HEK293 (cell line): Measurements from ENCODE around the gene GALNT9.
A peak's percentile ranks its signal among the peaks of the same experiment; 100 is the strongest.
"Not testable (repeated sequence)": the region's sequence is repeated elsewhere in the genome, so short reads cannot be mapped to it uniquely, and the experiment has no call there.

ENCODE experiments used
- CTCF ChIA-PET: fragments of 350-600 bp; formaldehyde crosslinking; extraction: SDS; loops from one replicate; lab custom pipeline; 2021; ENCODE audit warnings: antibody characterized with exemption; lab: Yijun Ruan, JAX
- POLR2A ChIA-PET: fragments of 300-600 bp; formaldehyde crosslinking; extraction: SDS; loops from one replicate; lab custom pipeline; 2020; ENCODE audit warnings: antibody characterized with exemption, inconsistent platforms; lab: Yijun Ruan, JAX
- H3K27ac ChIP-seq: fragments of 200-500 bp; sonication (Bioruptor generic); 2 replicates; pipeline ENCODE4 v1.5.1; 2014; ENCODE audit warnings: low read depth, low read length, control low read depth, inconsistent platforms; ENCODE audit errors: extremely low read depth
- H3K36me3 ChIP-seq, 2 experiments: fragments of 200-500 bp in 1 of 2; sonication (Bioruptor generic) in 1 of 2; 1 replicate in 1 of 2; 2 replicates in 1 of 2; pipeline ENCODE4 v1.5.1; 2014 to 2017; ENCODE audit warnings: inconsistent platforms in 2 of 2, low read length in 2 of 2; ENCODE audit not compliant: control insufficient read depth in 2 of 2, insufficient read depth in 1 of 2
- H3K4me1 ChIP-seq: fragments of 200-500 bp; sonication (Bioruptor generic); 2 replicates; pipeline ENCODE4 v1.5.1; 2014; ENCODE audit warnings: mild to moderate bottlenecking, low read length, inconsistent platforms; ENCODE audit not compliant: control insufficient read depth, insufficient read depth
- H3K4me3 ChIP-seq: 2 replicates; pipeline ENCODE4 v1.5.1; 2011; ENCODE audit warnings: low read depth, mild to moderate bottlenecking, control low read depth, low read length, moderate library complexity
- H3K9me3 ChIP-seq: fragments of 200-500 bp; sonication (Bioruptor generic); 2 replicates; pipeline ENCODE4 v1.5.1; 2014; ENCODE audit warnings: low read depth, low read length, inconsistent platforms; ENCODE audit not compliant: control insufficient read depth, insufficient read depth
- ATF2 ChIP-seq: fragments of 450-650 bp; formaldehyde crosslinking; IDR thresholded peaks from 2 replicates; pipeline ENCODE4 v1.5.1; 2016; ENCODE audit warnings: missing biosample characterization, missing genetic modification characterization, low read depth
- EGR2 ChIP-seq: fragments of 450-650 bp; formaldehyde crosslinking; IDR thresholded peaks from 2 replicates; pipeline ENCODE4 v1.5.1; 2016; ENCODE audit warnings: low read depth, missing biosample characterization, missing genetic modification characterization
- GLIS2 ChIP-seq: fragments of 450-650 bp; formaldehyde crosslinking; IDR thresholded peaks from 2 replicates; pipeline ENCODE4 v1.5.1; 2016; ENCODE audit warnings: missing biosample characterization, missing genetic modification characterization
- MZF1 ChIP-seq: fragments of 450-650 bp; formaldehyde crosslinking; IDR thresholded peaks from 2 replicates; pipeline ENCODE4 v1.5.1; 2017; ENCODE audit warnings: missing biosample characterization, missing genetic modification characterization, borderline replicate concordance
- PRDM10 ChIP-seq: fragments of 450-650 bp; formaldehyde crosslinking; IDR thresholded peaks from 2 replicates; pipeline ENCODE4 v1.5.1; 2016; ENCODE audit warnings: missing biosample characterization, missing genetic modification characterization
- PRDM6 ChIP-seq: fragments of 450-650 bp; formaldehyde crosslinking; IDR thresholded peaks from 2 replicates; pipeline ENCODE4 v1.5.1; 2017; ENCODE audit warnings: missing biosample characterization, missing genetic modification characterization
- YY1 ChIP-seq: fragments of 450-650 bp; formaldehyde crosslinking; IDR thresholded peaks from 2 replicates; pipeline ENCODE4 v1.5.1; 2018; ENCODE audit warnings: missing biosample characterization, missing genetic modification characterization
- ZBTB20 ChIP-seq: fragments of 450-650 bp; formaldehyde crosslinking; IDR thresholded peaks from 2 replicates; pipeline ENCODE4 v1.5.1; 2016; ENCODE audit warnings: missing biosample characterization, missing genetic modification characterization
- ZBTB7A ChIP-seq: fragments of 450-650 bp; formaldehyde crosslinking; IDR thresholded peaks from 2 replicates; pipeline ENCODE4 v1.5.1; 2016; ENCODE audit warnings: low read depth, missing biosample characterization, missing genetic modification characterization
- ZFHX2 ChIP-seq: fragments of 450-650 bp; formaldehyde crosslinking; conservative IDR thresholded peaks from 2 replicates; pipeline ENCODE4 v1.5.1; 2016; ENCODE audit warnings: missing biosample characterization, missing genetic modification characterization
- ZFP69B ChIP-seq: fragments of 450-650 bp; formaldehyde crosslinking; IDR thresholded peaks from 2 replicates; pipeline ENCODE4 v1.5.1; 2016; ENCODE audit warnings: missing biosample characterization, missing genetic modification characterization
- ZNF10 ChIP-seq: fragments of 450-650 bp; formaldehyde crosslinking; IDR thresholded peaks from 2 replicates; pipeline ENCODE4 v1.5.1; 2017; ENCODE audit warnings: missing biosample characterization, missing genetic modification characterization
- ZNF121 ChIP-seq: fragments of 450-650 bp; formaldehyde crosslinking; IDR thresholded peaks from 2 replicates; pipeline ENCODE4 v1.5.1; 2016; ENCODE audit warnings: missing biosample characterization, missing genetic modification characterization
- ZNF529 ChIP-seq: fragments of 450-650 bp; formaldehyde crosslinking; IDR thresholded peaks from 2 replicates; pipeline ENCODE4 v1.5.1; 2017; ENCODE audit warnings: missing genetic modification characterization, missing biosample characterization; ENCODE audit not compliant: insufficient replicate concordance
- ZNF549 ChIP-seq: fragments of 450-650 bp; IDR thresholded peaks from 2 replicates; pipeline ENCODE4 v1.5.1; 2018; ENCODE audit warnings: missing biosample characterization, missing genetic modification characterization, mild to moderate bottlenecking, inconsistent platforms, moderate library complexity
- ZNF600 ChIP-seq: fragments of 450-650 bp; formaldehyde crosslinking; IDR thresholded peaks from 2 replicates; pipeline ENCODE4 v1.5.1; 2016; ENCODE audit warnings: missing biosample characterization, missing genetic modification characterization
- ZNF660 ChIP-seq: fragments of 450-650 bp; IDR thresholded peaks from 2 replicates; pipeline ENCODE4 v1.5.1; 2018; ENCODE audit warnings: missing biosample characterization, mild to moderate bottlenecking, missing genetic modification characterization

GALNT9 gene

DNA sequence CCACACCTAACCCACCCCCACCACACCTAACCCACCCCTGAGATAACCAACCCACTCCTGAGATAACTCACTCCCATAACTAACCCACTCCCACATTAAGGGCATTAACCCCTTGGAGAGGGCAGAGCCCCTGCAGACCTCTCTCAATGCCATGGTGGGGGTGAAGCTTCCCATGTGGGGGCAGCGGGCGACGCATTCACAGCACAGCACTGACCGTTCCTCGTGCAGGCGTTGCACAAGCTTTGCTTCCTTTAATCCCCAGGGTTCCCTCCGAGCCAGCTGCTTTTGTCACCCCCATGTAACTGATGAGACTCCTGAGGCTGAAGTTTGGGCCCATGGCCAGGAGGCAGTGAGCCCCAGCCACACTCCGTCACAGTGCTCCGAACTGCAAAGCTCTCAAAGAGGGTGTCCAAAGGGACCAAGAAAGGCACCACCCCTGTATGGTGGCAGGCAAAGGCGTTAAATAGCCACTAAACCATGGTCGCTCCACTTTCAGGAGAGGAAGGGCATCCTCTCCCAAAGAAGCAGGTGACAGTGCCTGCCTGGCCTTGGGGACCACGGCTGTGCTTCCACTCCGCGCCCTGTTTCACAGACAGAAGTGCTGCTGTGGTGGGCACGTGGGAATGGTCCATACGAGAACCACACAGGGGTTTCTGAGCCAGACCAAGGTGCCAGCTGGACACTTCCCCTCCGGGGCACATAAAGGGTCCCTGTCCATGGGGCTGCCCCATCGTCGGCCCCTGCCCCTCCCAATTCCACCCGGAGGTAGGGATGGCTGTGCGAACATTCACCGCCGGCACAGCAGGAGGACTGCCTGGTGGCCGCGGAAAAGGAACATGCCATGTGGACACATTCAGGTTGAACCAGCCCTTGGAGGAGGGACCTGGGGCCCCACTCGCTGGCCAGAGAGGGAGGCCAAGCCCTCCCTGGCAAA lies 28.3 kb downstream of the GALNT9 start:
- Histone ChIP-seq H3K4me3 (no peak overlapping the region), H3K27ac (no peak overlapping the region), H3K4me1 (no peaks in the 10 kb centered on the region), H3K9me3 (no peaks in the 10 kb centered on the region), H3K36me3 (no peaks in the 10 kb centered on the region)
- TF ChIP-seq ZNF549 (tag by site-specific recombination) (no peak), ZFP69B (tag by site-specific recombination) (no peak), PRDM10 (tag by site-specific recombination) (0 out of 2 replicates have a peak, but pooled peaks have one; percentile 7), GLIS2 (tag by site-specific recombination) (0 out of 2 replicates have a peak, but pooled peaks have one; percentile 13), ZNF600 (tag by site-specific recombination) (peak; percentile 52; the same call in 1 of the 2 replicates), EGR2 (tag by site-specific recombination) (0 out of 2 replicates have a peak, but pooled peaks have one; percentile 19), ZFHX2 (peak; percentile 23; the same call in 1 of the 2 replicates)
- ChIA-PET CTCF (interaction anchor here (0.7 kb wide), 1 partner anchor 171 kb away, joined by 4 read pairs; no protein-coding TSS in a partner anchor), POLR2A (no interaction called here)

- H3K27ac ChIP-seq, result no peak overlapping the region
- no peak overlapping the region for H3K4me3 ChIP-seq
- ChIA-PET POLR2A (interaction anchor here (0.5 kb wide), 1 partner anchor 144 kb away, joined by 4 read pairs; no protein-coding TSS in a partner anchor), CTCF (no interaction called here)
- no peak for TF ChIP-seq ZNF529
- TF ChIP-seq ZNF660 (tag by site-specific recombination), result no peak
- TF ChIP-seq ZNF121 (tag by site-specific recombination), result no peak
- no peak for TF ChIP-seq MZF1
- H3K36me3 ChIP-seq, result no peaks in the 10 kb centered on the region
- H3K9me3 ChIP-seq, result no peaks in the 10 kb centered on the region
- H3K4me1 ChIP-seq, result no peaks in the 10 kb centered on the region
These were observed 33.3 kb downstream of the GALNT9 start for GRCh38 chr12:132296063-132296462.

DNA sequence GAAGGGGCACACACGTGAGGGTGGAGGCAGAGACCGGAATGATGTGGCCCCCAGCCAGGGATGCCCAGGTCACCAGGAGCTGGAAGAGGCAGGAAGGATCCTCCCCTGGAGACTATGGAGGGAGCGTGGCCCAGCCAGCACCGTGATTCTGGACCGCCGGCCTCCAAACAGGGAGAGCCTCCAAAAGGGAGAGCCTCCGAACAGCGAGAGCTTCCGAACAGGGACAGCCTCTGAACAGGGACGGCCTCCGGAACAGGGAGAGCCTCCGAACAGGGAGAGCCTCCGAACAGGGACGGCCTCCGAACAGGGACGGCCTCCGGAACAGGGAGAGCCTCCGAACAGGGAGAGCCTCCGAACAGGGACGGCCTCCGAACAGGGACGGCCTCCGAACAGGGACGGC lies 33.8 kb downstream of the GALNT9 start:
- POLR2A ChIA-PET, H3K4me3 ChIP-seq, H3K27ac ChIP-seq, H3K36me3 ChIP-seq, CTCF ChIA-PET, H3K4me1 ChIP-seq, H3K9me3 ChIP-seq: not testable (repeated sequence)

DNA sequence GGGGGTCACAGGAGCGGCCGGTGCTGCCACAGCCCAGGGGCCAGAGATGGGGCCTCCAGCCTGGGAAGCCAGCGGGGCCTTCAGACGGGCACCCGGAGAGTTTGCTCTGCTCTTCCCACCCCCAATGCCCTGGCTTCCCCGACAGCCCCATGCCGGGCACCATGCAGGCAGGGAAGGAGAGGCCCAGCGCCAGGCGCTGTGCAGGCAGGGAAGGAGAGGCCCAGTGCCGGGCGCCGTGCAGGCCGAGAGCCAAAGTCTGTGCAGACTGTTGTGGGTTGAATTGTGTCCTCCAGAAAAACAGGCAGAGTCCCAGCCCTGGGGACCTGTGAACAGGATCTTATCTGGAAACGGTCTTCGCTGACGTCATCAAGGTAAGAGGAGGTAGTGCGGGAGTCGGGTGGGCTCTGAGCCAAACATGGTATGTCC lies 34.3 kb downstream of the GALNT9 start:
- Histone ChIP-seq H3K4me1 (no peaks in the 10 kb centered on the region), H3K9me3 (no peaks in the 10 kb centered on the region), H3K4me3 (no peak overlapping the region), H3K27ac (no peak overlapping the region), H3K36me3 (no peaks in the 10 kb centered on the region)
- no peak for TF ChIP-seq ZBTB7A
- TF ChIP-seq ZBTB20 (tag by site-specific recombination), result no peak
- peak; percentile 52; the same call in 1 of the 2 replicates for TF ChIP-seq ATF2
- TF ChIP-seq ZNF10 (tag by site-specific recombination), result no peak
- no peak for TF ChIP-seq YY1 (tag by site-specific recombination)
- no peak for TF ChIP-seq PRDM6 (tag by site-specific recombination)
- CTCF ChIA-PET, result no interaction called here
- POLR2A ChIA-PET, result no interaction called here
